IMR-90 (cell line): Measurements from ENCODE around the gene SOD2. TPM values are rescaled to one million over a fixed set of nuclear protein-coding genes. Genes with fewer than 3 reads are reported as not detected.

Experiments used
- ATAC-seq: fragments of 200-7000 bp; cut with Tn5 transposase; 2 replicates; pipeline ENCODE4 v1.9.1; 2020; ENCODE audit warnings: low read depth, mild to moderate bottlenecking, moderate library complexity
- BruUV-seq: library from RNA; stranded (reverse); fragments of 400-500 nt; replicated peaks from 2 replicates; lab custom pipeline; 2021; lab: Mats Ljungman, UMichigan
- CTCF ChIA-PET: fragments of 300-600 bp; formaldehyde crosslinking; extraction: SDS; loops from one replicate; lab custom pipeline; 2021; ENCODE audit warnings: antibody characterized with exemption; lab: Yijun Ruan, JAX
- POLR2A ChIA-PET: fragments of 300-600 bp; sonication (Branson Sonifier 250); formaldehyde crosslinking; loops from one replicate; lab custom pipeline; 2022; ENCODE audit warnings: antibody characterized with exemption; ENCODE audit not compliant: unreplicated experiment; lab: Charles Lee
- DNase-seq: peaks from one replicate; pipeline ENCODE4 v3.0.0; 2013
- H2AFZ ChIP-seq: replicated peaks from 2 replicates; pipeline ENCODE3; 2013; ENCODE audit warnings: low read length, mild to moderate bottlenecking; ENCODE audit not compliant: poor library complexity
- H2AK5ac ChIP-seq: 2 replicates; pipeline ENCODE4 v1.6.1; 2013; ENCODE audit warnings: low read depth, low read length, inconsistent platforms
- H2AK9ac ChIP-seq: replicated peaks from 2 replicates; pipeline ENCODE3; 2013; ENCODE audit warnings: mild to moderate bottlenecking, low read depth, low read length, moderate library complexity; ENCODE audit not compliant: poor library complexity
- H2BK120ac ChIP-seq: 2 replicates; pipeline ENCODE4 v1.6.1; 2013; ENCODE audit warnings: low read depth, low read length, inconsistent platforms
- H2BK15ac ChIP-seq: 3 replicates; pipeline ENCODE4 v1.6.1; 2013; ENCODE audit warnings: low read depth, low read length, inconsistent platforms
- H2BK20ac ChIP-seq: 2 replicates; pipeline ENCODE4 v1.6.1; 2013; ENCODE audit warnings: low read depth, mild to moderate bottlenecking, inconsistent platforms, low read length, moderate library complexity
- H2BK5ac ChIP-seq: 2 replicates; pipeline ENCODE4 v1.6.1; 2013; ENCODE audit warnings: mild to moderate bottlenecking, low read depth, low read length, inconsistent platforms; ENCODE audit not compliant: poor library complexity, severe bottlenecking
- H3K14ac ChIP-seq: replicated peaks from 2 replicates; pipeline ENCODE4 v1.6.1; 2013; ENCODE audit warnings: low read depth, low read length, inconsistent platforms
- H3K18ac ChIP-seq: 2 replicates; pipeline ENCODE4 v1.6.1; 2013; ENCODE audit warnings: low read depth, low read length, control low read depth
- H3K23ac ChIP-seq: 2 replicates; pipeline ENCODE4 v1.6.1; 2013; ENCODE audit warnings: low read depth, low read length, inconsistent platforms
- H3K27ac ChIP-seq: 2 replicates; pipeline ENCODE4 v1.5.1; 2013; ENCODE audit warnings: mild to moderate bottlenecking, control low read depth, low read length; ENCODE audit not compliant: insufficient read depth
- H3K27me3 ChIP-seq: 2 replicates; pipeline ENCODE4 v1.6.1; 2013; ENCODE audit warnings: low read length; ENCODE audit not compliant: control insufficient read depth, insufficient read depth
- H3K36me3 ChIP-seq: 2 replicates; pipeline ENCODE4 v1.6.1; 2013; ENCODE audit warnings: low read length, mixed read lengths; ENCODE audit not compliant: control insufficient read depth, insufficient read depth
- H3K4ac ChIP-seq: 2 replicates; pipeline ENCODE4 v1.6.1; 2013; ENCODE audit warnings: low read depth, low read length, inconsistent platforms
- H3K4me1 ChIP-seq: 2 replicates; pipeline ENCODE4 v1.6.1; 2013; ENCODE audit warnings: low read length, mixed read lengths; ENCODE audit not compliant: control insufficient read depth, insufficient read depth
- H3K4me2 ChIP-seq: 2 replicates; pipeline ENCODE4 v1.6.1; 2013; ENCODE audit warnings: low read depth, mild to moderate bottlenecking, control low read depth, low read length, moderate library complexity
- H3K4me3 ChIP-seq: 2 replicates; pipeline ENCODE4 v1.5.1; 2013; ENCODE audit warnings: low read depth, mild to moderate bottlenecking, control low read depth, low read length, moderate library complexity; ENCODE audit not compliant: insufficient read depth
- H3K56ac ChIP-seq: 2 replicates; pipeline ENCODE4 v1.6.1; 2013; ENCODE audit warnings: low read length, inconsistent platforms; ENCODE audit not compliant: insufficient read depth; ENCODE audit errors: extremely low read depth
- H3K79me1 ChIP-seq, 2 experiments: 2 replicates each; pipeline ENCODE4 v1.6.1; 2013; ENCODE audit warnings: low read length in 2 of 2, inconsistent platforms in 1 of 2, low read depth in 1 of 2
- H3K9ac ChIP-seq: 2 replicates; pipeline ENCODE4 v1.6.1; 2013; ENCODE audit warnings: low read depth, low read length, control low read depth
- H3K9me1 ChIP-seq: 2 replicates; pipeline ENCODE4 v1.6.1; 2013; ENCODE audit warnings: low read length, inconsistent platforms; ENCODE audit not compliant: insufficient read depth
- H3K9me3 ChIP-seq: 2 replicates; pipeline ENCODE4 v1.6.1; 2013; ENCODE audit warnings: low read length; ENCODE audit not compliant: control insufficient read depth, insufficient read depth
- H4K20me1 ChIP-seq: 2 replicates; pipeline ENCODE4 v1.6.1; 2013; ENCODE audit warnings: low read length, inconsistent platforms; ENCODE audit not compliant: insufficient read depth
- H4K5ac ChIP-seq: 2 replicates; pipeline ENCODE4 v1.6.1; 2013; ENCODE audit warnings: mild to moderate bottlenecking, low read depth, low read length, control low read depth
- H4K8ac ChIP-seq, 2 experiments: 2 replicates each; pipeline ENCODE4 v1.6.1; 2013; ENCODE audit warnings: low read depth in 2 of 2, low read length in 2 of 2, control low read depth in 1 of 2, inconsistent platforms in 1 of 2
- H4K91ac ChIP-seq: 2 replicates; pipeline ENCODE4 v1.6.1; 2013; ENCODE audit warnings: low read depth, low read length, inconsistent platforms; ENCODE audit not compliant: insufficient read depth
- CTCF ChIP-seq: conservative IDR thresholded peaks from 2 replicates; pipeline ENCODE4 v1.5.1; 2012; ENCODE audit warnings: mild to moderate bottlenecking, low read depth, low read length, improper control_type of control experiment
- RAD21 ChIP-seq: IDR thresholded peaks from 2 replicates; pipeline ENCODE4 v1.6.1; 2012; ENCODE audit warnings: low read length, improper control_type of control experiment
- SMC3 ChIP-seq: fragments of 150-350 bp; IDR thresholded peaks from 2 replicates; pipeline ENCODE4 v1.6.1; 2016; ENCODE audit warnings: low read depth, mild to moderate bottlenecking, antibody characterized with exemption, low read length, moderate library complexity
- USF2 ChIP-seq: fragments of 150-350 bp; IDR thresholded peaks from 2 replicates; pipeline ENCODE4 v1.6.1; 2017; ENCODE audit warnings: mild to moderate bottlenecking, antibody characterized with exemption, low read length, low read depth
- WGBS, 2 experiments: methylation state at CpG; one replicate each; pipeline versions ENCODE4 v1.1.5 to v1.1.7; 2013; ENCODE audit warnings: missing lambda C conversion rate in 2 of 2; ENCODE audit not compliant: insufficient read length in 1 of 2; ENCODE audit errors: extremely low coverage in 2 of 2; 5-methylcytosine and 5-hydroxymethylcytosine counted together
- dilution Hi-C: fragments of 300-500 bp; cut with HindIII; formaldehyde crosslinking; loops from one replicate; pipeline ENCODE4 v1.14.3; 2018; ENCODE audit warnings: low sequenced_read_pairs; ENCODE audit not compliant: unreplicated experiment
- in situ Hi-C: fragments of 300-500 bp; cut with MboI; formaldehyde crosslinking; loops from 3 replicates; pipeline ENCODE4 v1.14.3; 2019; ENCODE audit warnings: low sequenced_read_pairs, inconsistent platforms, mixed read lengths
- intact Hi-C: fragments of 100-400 bp; cut with micrococcal nuclease; formaldehyde crosslinking; loops from 2 replicates; pipeline ENCODE4 v1.10.0; 2022
- polyA plus RNA-seq, 3 experiments: library from polyadenylated mRNA; depleted of rRNA; stranded (reverse); fragments of >200 nt; gene quantifications; 2 replicates each; pipeline ENCODE4 v1.2.3, GENCODE V29; 2012; ENCODE audit warnings: low replicate concordance in 1 of 3
- total RNA-seq: library from RNA; depleted of rRNA; stranded (reverse); fragments of >200 nt; gene quantifications from 2 replicates; pipeline ENCODE4 v1.2.3, GENCODE V29; 2012

Gene SOD2
- total and polyA plus RNA-seq, 2 of the 4 experiments (the other 2 are of a cell fraction): 173 to 243 TPM

- Histone ChIP-seq H3K56ac (no peak overlapping the region), H2AFZ (no peak overlapping the region), H3K18ac (no peak overlapping the region), H3K4me2 (no peak overlapping the region), H2AK5ac (no peak overlapping the region), H2BK120ac (no peak overlapping the region), H3K79me1 (no peaks in the 10 kb centered on the region), H3K27me3 (no peaks in the 10 kb centered on the region), H3K36me3 (no peaks in the 10 kb centered on the region), H3K9me3 (no peaks in the 10 kb centered on the region), H2BK15ac (no peak overlapping the region), H3K9ac (no peak overlapping the region), H4K8ac (no peak overlapping the region), H2BK20ac (no peak overlapping the region), H2BK5ac (no peak overlapping the region), H3K4me1 (no peaks in the 10 kb centered on the region), H3K9me1 (no peaks in the 10 kb centered on the region), H4K20me1 (no peaks in the 10 kb centered on the region), H3K4ac (no peak overlapping the region), H3K4me3 (no peak overlapping the region), H3K27ac (no peak overlapping the region), H3K23ac (no peak overlapping the region), H3K14ac (no peak overlapping the region), H4K91ac (no peak overlapping the region), H2AK9ac (no peak overlapping the region), H4K5ac (no peak overlapping the region)
- intact Hi-C loops: loop anchor here (1.0 kb wide), 4 partner anchors 191 to 480 kb away; no protein-coding TSS in a partner anchor
- in situ Hi-C loops: loop anchor here (10.0 kb wide), 1 partner anchor 480 kb away; no protein-coding TSS in a partner anchor
- DNase-seq: peak; percentile 67
- no CpG with 5 or more reads among the region's 2 CpGs for WGBS, 2 experiments
- TF ChIP-seq RAD21 (peak; percentile 72), USF2 (no peak), SMC3 (peak; percentile 67), CTCF (peak; percentile 70)
- CTCF ChIA-PET: interaction anchor here (0.6 to 4.7 kb wide), 8 partner anchors 9 to 481 kb away, joined by 3 to 34 read pairs (median 4); no protein-coding TSS in a partner anchor
- peak; percentile 72 for ATAC-seq
- dilution Hi-C loops: no loop called here
- POLR2A ChIA-PET: interaction anchor here (0.6 kb wide), 1 partner anchor 587 kb away, joined by 3 read pairs; no protein-coding TSS in a partner anchor
- BruUV-seq: no TSS peak
These were observed 38.5 kb downstream of the SOD2 start for GRCh38 chr6:159654483-159655098.
